HEK293 (cell line): Measurements from ENCODE around the gene PPP2R1B.

Source experiments
- CTCF ChIA-PET: fragments of 350-600 bp; formaldehyde crosslinking; extraction: SDS; loops from one replicate; lab custom pipeline; 2021; ENCODE audit warnings: antibody characterized with exemption; lab: Yijun Ruan, JAX
- POLR2A ChIA-PET: fragments of 300-600 bp; formaldehyde crosslinking; extraction: SDS; loops from one replicate; lab custom pipeline; 2020; ENCODE audit warnings: antibody characterized with exemption, inconsistent platforms; lab: Yijun Ruan, JAX
- H3K27ac ChIP-seq: fragments of 200-500 bp; sonication (Bioruptor generic); 2 replicates; pipeline ENCODE4 v1.5.1; 2014; ENCODE audit warnings: low read depth, low read length, control low read depth, inconsistent platforms; ENCODE audit errors: extremely low read depth
- H3K36me3 ChIP-seq, 2 experiments: fragments of 200-500 bp in 1 of 2; sonication (Bioruptor generic) in 1 of 2; 1 replicate in 1 of 2; 2 replicates in 1 of 2; pipeline ENCODE4 v1.5.1; 2014 to 2017; ENCODE audit warnings: inconsistent platforms in 2 of 2, low read length in 2 of 2; ENCODE audit not compliant: control insufficient read depth in 2 of 2, insufficient read depth in 1 of 2
- H3K4me1 ChIP-seq: fragments of 200-500 bp; sonication (Bioruptor generic); 2 replicates; pipeline ENCODE4 v1.5.1; 2014; ENCODE audit warnings: mild to moderate bottlenecking, low read length, inconsistent platforms; ENCODE audit not compliant: control insufficient read depth, insufficient read depth
- H3K4me3 ChIP-seq: 2 replicates; pipeline ENCODE4 v1.5.1; 2011; ENCODE audit warnings: low read depth, mild to moderate bottlenecking, control low read depth, low read length, moderate library complexity
- H3K9me3 ChIP-seq: fragments of 200-500 bp; sonication (Bioruptor generic); 2 replicates; pipeline ENCODE4 v1.5.1; 2014; ENCODE audit warnings: low read depth, low read length, inconsistent platforms; ENCODE audit not compliant: control insufficient read depth, insufficient read depth
- AEBP2 ChIP-seq: fragments of 450-650 bp; formaldehyde crosslinking; IDR thresholded peaks from 2 replicates; pipeline ENCODE4 v1.5.1; 2016; ENCODE audit warnings: missing biosample characterization, missing genetic modification characterization, borderline replicate concordance
- GLIS2 ChIP-seq: fragments of 450-650 bp; formaldehyde crosslinking; IDR thresholded peaks from 2 replicates; pipeline ENCODE4 v1.5.1; 2016; ENCODE audit warnings: missing biosample characterization, missing genetic modification characterization
- HOXA7 ChIP-seq: sonication (generic); formaldehyde crosslinking; IDR thresholded peaks from 2 replicates; pipeline ENCODE4 v1.8.1; 2022; ENCODE audit warnings: missing genetic modification reagents, borderline replicate concordance
- KLF1 ChIP-seq: fragments of 450-650 bp; formaldehyde crosslinking; IDR thresholded peaks from 2 replicates; pipeline ENCODE4 v1.5.1; 2016; ENCODE audit warnings: missing biosample characterization, missing genetic modification characterization
- PRDM1 ChIP-seq: fragments of 450-650 bp; formaldehyde crosslinking; IDR thresholded peaks from 2 replicates; pipeline ENCODE4; 2016; ENCODE audit warnings: missing biosample characterization, missing genetic modification characterization
- SCRT1 ChIP-seq: fragments of 450-650 bp; formaldehyde crosslinking; IDR thresholded peaks from 2 replicates; pipeline ENCODE4 v1.5.1; 2016; ENCODE audit warnings: missing biosample characterization, missing genetic modification characterization, borderline replicate concordance
- SP3 ChIP-seq: fragments of 450-650 bp; formaldehyde crosslinking; IDR thresholded peaks from 2 replicates; pipeline ENCODE4 v1.5.1; 2016; ENCODE audit warnings: missing biosample characterization, missing genetic modification characterization
- ZBTB21 ChIP-seq: fragments of 450-650 bp; formaldehyde crosslinking; IDR thresholded peaks from 2 replicates; pipeline ENCODE4 v1.5.1; 2017; ENCODE audit warnings: missing biosample characterization, missing genetic modification characterization
- ZBTB48 ChIP-seq: fragments of 450-650 bp; formaldehyde crosslinking; IDR thresholded peaks from 2 replicates; pipeline ENCODE4 v1.5.1; 2016; ENCODE audit warnings: missing biosample characterization, missing genetic modification characterization
- ZFP69B ChIP-seq: fragments of 450-650 bp; formaldehyde crosslinking; IDR thresholded peaks from 2 replicates; pipeline ENCODE4 v1.5.1; 2016; ENCODE audit warnings: missing biosample characterization, missing genetic modification characterization
- ZNF140 ChIP-seq: fragments of 450-650 bp; formaldehyde crosslinking; IDR thresholded peaks from 2 replicates; pipeline ENCODE4 v1.5.1; 2016; ENCODE audit warnings: missing biosample characterization, missing genetic modification characterization
- ZNF174 ChIP-seq: fragments of 450-650 bp; formaldehyde crosslinking; IDR thresholded peaks from 2 replicates; pipeline ENCODE4 v1.5.0; 2017; ENCODE audit warnings: missing biosample characterization, mild to moderate bottlenecking, missing genetic modification characterization
- ZNF175 ChIP-seq: fragments of 450-650 bp; formaldehyde crosslinking; IDR thresholded peaks from 2 replicates; pipeline ENCODE4 v1.5.1; 2016; ENCODE audit warnings: missing biosample characterization, missing genetic modification characterization
- ZNF214 ChIP-seq: fragments of 450-650 bp; formaldehyde crosslinking; IDR thresholded peaks from 2 replicates; pipeline ENCODE4 v1.5.1; 2017; ENCODE audit warnings: missing biosample characterization, mild to moderate bottlenecking, missing genetic modification characterization, borderline replicate concordance
- ZNF223 ChIP-seq: fragments of 450-650 bp; formaldehyde crosslinking; IDR thresholded peaks from 2 replicates; pipeline ENCODE4 v1.5.1; 2016; ENCODE audit warnings: missing biosample characterization, missing genetic modification characterization
- ZNF239 ChIP-seq: fragments of 450-650 bp; formaldehyde crosslinking; IDR thresholded peaks from 2 replicates; pipeline ENCODE4 v1.5.1; 2016; ENCODE audit warnings: missing biosample characterization, missing genetic modification characterization
- ZNF350 ChIP-seq: fragments of 450-650 bp; formaldehyde crosslinking; IDR thresholded peaks from 2 replicates; pipeline ENCODE4 v1.5.0; 2017; ENCODE audit warnings: missing biosample characterization, mild to moderate bottlenecking, missing genetic modification characterization
- ZNF510 ChIP-seq: fragments of 450-650 bp; formaldehyde crosslinking; IDR thresholded peaks from 2 replicates; pipeline ENCODE4 v1.5.1; 2018; ENCODE audit warnings: mild to moderate bottlenecking, missing genetic modification characterization, missing biosample characterization; ENCODE audit not compliant: insufficient replicate concordance
- ZNF596 ChIP-seq: fragments of 450-650 bp; IDR thresholded peaks from 2 replicates; pipeline ENCODE4 v1.5.0; 2018; ENCODE audit warnings: missing biosample characterization, mild to moderate bottlenecking, missing genetic modification characterization, moderate library complexity
- ZNF610 ChIP-seq: fragments of 450-650 bp; formaldehyde crosslinking; IDR thresholded peaks from 2 replicates; pipeline ENCODE4 v1.5.1; 2016; ENCODE audit warnings: missing biosample characterization, missing genetic modification characterization, borderline replicate concordance
- ZNF629 ChIP-seq: fragments of 450-650 bp; formaldehyde crosslinking; IDR thresholded peaks from 2 replicates; pipeline ENCODE4 v1.5.1; 2017; ENCODE audit warnings: missing biosample characterization, missing genetic modification characterization
- ZNF677 ChIP-seq: fragments of 450-650 bp; IDR thresholded peaks from 2 replicates; pipeline ENCODE4 v1.5.0; 2018; ENCODE audit warnings: missing biosample characterization, mild to moderate bottlenecking, missing genetic modification characterization, moderate library complexity
- ZNF837 ChIP-seq: fragments of 450-650 bp; formaldehyde crosslinking; IDR thresholded peaks from 2 replicates; pipeline ENCODE4 v1.5.1; 2016; ENCODE audit warnings: missing biosample characterization, missing genetic modification characterization
- TF ChIP-seq, protein P1 (sequence below): fragments of 450-650 bp; formaldehyde crosslinking; IDR thresholded peaks from 2 replicates; pipeline ENCODE4 v1.5.1; 2017; ENCODE audit warnings: missing biosample characterization, missing genetic modification characterization
- TF ChIP-seq, protein P2 (sequence below): fragments of 450-650 bp; formaldehyde crosslinking; IDR thresholded peaks from 2 replicates; pipeline ENCODE4 v1.5.1; 2016; ENCODE audit warnings: missing biosample characterization, missing genetic modification characterization
- TF ChIP-seq, protein P3 (sequence below): fragments of 450-650 bp; formaldehyde crosslinking; IDR thresholded peaks from 2 replicates; pipeline ENCODE4 v1.5.1; 2016; ENCODE audit warnings: missing biosample characterization, missing genetic modification characterization

The PPP2R1B gene

DNA sequence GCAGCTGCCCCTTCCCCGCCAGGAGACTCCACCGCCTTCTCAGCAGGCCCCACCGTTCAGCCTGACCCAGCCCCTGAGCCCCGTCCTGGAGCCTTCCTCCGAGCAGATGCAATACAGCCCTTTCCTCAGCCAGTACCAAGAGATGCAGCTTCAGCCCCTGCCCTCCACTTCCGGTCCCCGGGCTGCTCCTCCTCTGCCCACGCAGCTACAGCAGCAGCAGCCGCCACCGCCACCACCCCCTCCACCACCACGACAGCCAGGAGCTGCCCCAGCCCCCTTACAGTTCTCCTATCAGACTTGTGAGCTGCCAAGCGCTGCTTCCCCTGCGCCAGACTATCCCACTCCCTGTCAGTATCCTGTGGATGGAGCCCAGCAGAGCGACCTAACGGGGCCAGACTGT is 42.6 kb downstream of the PPP2R1B start:
- peaks cover 0 to 91% of the 10 kb centered on the region in 2 experiments; a peak in 1 of 3 replicates for H3K36me3 ChIP-seq
- no peak overlapping the region for H3K27ac ChIP-seq
- ChIA-PET POLR2A (no interaction called here), CTCF (interaction anchor here (0.6 kb wide), 1 partner anchor 127 kb away, joined by 3 read pairs; no protein-coding TSS in a partner anchor)
- no peak overlapping the region for H3K4me3 ChIP-seq
- TF ChIP-seq ZNF610 (tag by site-specific recombination) (no peak), ZNF174 (tag by site-specific recombination) (no peak), ZNF629 (tag by site-specific recombination) (no peak), GLIS2 (no peak), ZBTB21 (tag by site-specific recombination) (no peak), ZNF837 (tag by site-specific recombination) (no peak), ZNF510 (tag by site-specific recombination) (no peak), SCRT1 (no peak), ZNF140 (tag by site-specific recombination) (no peak), KLF1 (no peak), HOXA7 (no peak), SP3 (no peak), PRDM1 (tag by site-specific recombination) (no peak), ZNF175 (no peak), ZFP69B (no peak), ZNF214 (tag by site-specific recombination) (no peak), AEBP2 (tag by site-specific recombination) (no peak)
- TF ChIP-seq, protein P1, sequence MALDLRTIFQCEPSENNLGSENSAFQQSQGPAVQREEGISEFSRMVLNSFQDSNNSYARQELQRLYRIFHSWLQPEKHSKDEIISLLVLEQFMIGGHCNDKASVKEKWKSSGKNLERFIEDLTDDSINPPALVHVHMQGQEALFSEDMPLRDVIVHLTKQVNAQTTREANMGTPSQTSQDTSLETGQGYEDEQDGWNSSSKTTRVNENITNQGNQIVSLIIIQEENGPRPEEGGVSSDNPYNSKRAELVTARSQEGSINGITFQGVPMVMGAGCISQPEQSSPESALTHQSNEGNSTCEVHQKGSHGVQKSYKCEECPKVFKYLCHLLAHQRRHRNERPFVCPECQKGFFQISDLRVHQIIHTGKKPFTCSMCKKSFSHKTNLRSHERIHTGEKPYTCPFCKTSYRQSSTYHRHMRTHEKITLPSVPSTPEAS (tag by site-specific recombination) = no peak
- TF ChIP-seq, protein P2, sequence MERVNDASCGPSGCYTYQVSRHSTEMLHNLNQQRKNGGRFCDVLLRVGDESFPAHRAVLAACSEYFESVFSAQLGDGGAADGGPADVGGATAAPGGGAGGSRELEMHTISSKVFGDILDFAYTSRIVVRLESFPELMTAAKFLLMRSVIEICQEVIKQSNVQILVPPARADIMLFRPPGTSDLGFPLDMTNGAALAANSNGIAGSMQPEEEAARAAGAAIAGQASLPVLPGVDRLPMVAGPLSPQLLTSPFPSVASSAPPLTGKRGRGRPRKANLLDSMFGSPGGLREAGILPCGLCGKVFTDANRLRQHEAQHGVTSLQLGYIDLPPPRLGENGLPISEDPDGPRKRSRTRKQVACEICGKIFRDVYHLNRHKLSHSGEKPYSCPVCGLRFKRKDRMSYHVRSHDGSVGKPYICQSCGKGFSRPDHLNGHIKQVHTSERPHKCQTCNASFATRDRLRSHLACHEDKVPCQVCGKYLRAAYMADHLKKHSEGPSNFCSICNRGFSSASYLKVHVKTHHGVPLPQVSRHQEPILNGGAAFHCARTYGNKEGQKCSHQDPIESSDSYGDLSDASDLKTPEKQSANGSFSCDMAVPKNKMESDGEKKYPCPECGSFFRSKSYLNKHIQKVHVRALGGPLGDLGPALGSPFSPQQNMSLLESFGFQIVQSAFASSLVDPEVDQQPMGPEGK (tag by site-specific recombination) = no peak
- H3K9me3 ChIP-seq = no peaks in the 10 kb centered on the region
- H3K4me1 ChIP-seq = peaks cover 4% of the 10 kb centered on the region

GRCh38 chr11:111722501-111722900 is 43.7 kb downstream of the PPP2R1B start:
- Histone ChIP-seq H3K4me3 (no peak overlapping the region), H3K4me1 (peaks cover 4% of the 10 kb centered on the region), H3K9me3 (no peaks in the 10 kb centered on the region), H3K36me3 (peaks cover 0 to 87% of the 10 kb centered on the region in 2 experiments; a peak in 1 of 3 replicates), H3K27ac (no peak overlapping the region)
- no peak for TF ChIP-seq ZNF350 (tag by site-specific recombination)
- no peak for TF ChIP-seq ZBTB48 (tag by site-specific recombination)
- TF ChIP-seq ZNF223 (tag by site-specific recombination) = no peak
- TF ChIP-seq ZNF596 (tag by site-specific recombination) = no peak
- TF ChIP-seq, protein P3, sequence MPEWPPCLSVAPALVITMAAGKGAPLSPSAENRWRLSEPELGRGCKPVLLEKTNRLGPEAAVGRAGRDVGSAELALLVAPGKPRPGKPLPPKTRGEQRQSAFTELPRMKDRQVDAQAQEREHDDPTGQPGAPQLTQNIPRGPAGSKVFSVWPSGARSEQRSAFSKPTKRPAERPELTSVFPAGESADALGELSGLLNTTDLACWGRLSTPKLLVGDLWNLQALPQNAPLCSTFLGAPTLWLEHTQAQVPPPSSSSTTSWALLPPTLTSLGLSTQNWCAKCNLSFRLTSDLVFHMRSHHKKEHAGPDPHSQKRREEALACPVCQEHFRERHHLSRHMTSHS (tag by site-specific recombination) = no peak
- no peak for TF ChIP-seq ZNF239 (tag by site-specific recombination)
- no peak for TF ChIP-seq ZNF677 (tag by site-specific recombination)
- ChIA-PET CTCF (no interaction called here), POLR2A (no interaction called here)
